Measurements from ENCODE around the gene PIK3R3. TPM values are rescaled to one million over a fixed set of nuclear protein-coding genes. Genes with fewer than 3 reads are reported as not detected.

PIK3R3 gene
- total RNA-seq, 1 experiment from 2014 or later = 17.4 TPM

GRCh38 chr1:46081206-46081605, 51.2 kb downstream of the PIK3R3 start:
- H3K4me1 Mint-ChIP-seq (ENCODE audit: low read depth, unreplicated experiment) = peaks cover 6% of the 10 kb centered on the region
- CTCF ChIA-PET = no interaction called here
- no peak for DNase-seq
- H3K4me3 Mint-ChIP-seq (ENCODE audit: low read depth, unreplicated experiment) = no peak overlapping the region
- H3K27ac Mint-ChIP-seq (ENCODE audit: unreplicated experiment) = no peak overlapping the region
- TF ChIP-seq, protein P1, sequence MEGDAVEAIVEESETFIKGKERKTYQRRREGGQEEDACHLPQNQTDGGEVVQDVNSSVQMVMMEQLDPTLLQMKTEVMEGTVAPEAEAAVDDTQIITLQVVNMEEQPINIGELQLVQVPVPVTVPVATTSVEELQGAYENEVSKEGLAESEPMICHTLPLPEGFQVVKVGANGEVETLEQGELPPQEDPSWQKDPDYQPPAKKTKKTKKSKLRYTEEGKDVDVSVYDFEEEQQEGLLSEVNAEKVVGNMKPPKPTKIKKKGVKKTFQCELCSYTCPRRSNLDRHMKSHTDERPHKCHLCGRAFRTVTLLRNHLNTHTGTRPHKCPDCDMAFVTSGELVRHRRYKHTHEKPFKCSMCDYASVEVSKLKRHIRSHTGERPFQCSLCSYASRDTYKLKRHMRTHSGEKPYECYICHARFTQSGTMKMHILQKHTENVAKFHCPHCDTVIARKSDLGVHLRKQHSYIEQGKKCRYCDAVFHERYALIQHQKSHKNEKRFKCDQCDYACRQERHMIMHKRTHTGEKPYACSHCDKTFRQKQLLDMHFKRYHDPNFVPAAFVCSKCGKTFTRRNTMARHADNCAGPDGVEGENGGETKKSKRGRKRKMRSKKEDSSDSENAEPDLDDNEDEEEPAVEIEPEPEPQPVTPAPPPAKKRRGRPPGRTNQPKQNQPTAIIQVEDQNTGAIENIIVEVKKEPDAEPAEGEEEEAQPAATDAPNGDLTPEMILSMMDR (IDR thresholded peaks at IDR 0.05; ENCODE audit: unreplicated experiment) = no peak
- H3K27me3 Mint-ChIP-seq (ENCODE audit: unreplicated experiment) = no peaks in the 10 kb centered on the region
- intact Hi-C loops (cut with micrococcal nuclease; ENCODE audit: unreplicated experiment) = no loop called here
- BruUV-seq (replicated peaks) = no TSS peak
- H3K36me3 Mint-ChIP-seq (ENCODE audit: insufficient read depth, unreplicated experiment) = no peaks in the 10 kb centered on the region
- no peaks in the 10 kb centered on the region for H3K9me3 Mint-ChIP-seq (ENCODE audit: low read depth, unreplicated experiment)

GRCh38 chr1:46080257-46080656, 52.2 kb downstream of the PIK3R3 start:
- intact Hi-C loops (cut with micrococcal nuclease; ENCODE audit: unreplicated experiment) = no loop called here
- Mint-ChIP-seq H3K4me1 (ENCODE audit: low read depth, unreplicated experiment) (peaks cover 6% of the 10 kb centered on the region), H3K9me3 (ENCODE audit: low read depth, unreplicated experiment) (no peaks in the 10 kb centered on the region), H3K36me3 (ENCODE audit: insufficient read depth, unreplicated experiment) (no peaks in the 10 kb centered on the region), H3K27ac (ENCODE audit: unreplicated experiment) (no peak overlapping the region), H3K4me3 (ENCODE audit: low read depth, unreplicated experiment) (no peak overlapping the region), H3K27me3 (ENCODE audit: unreplicated experiment) (no peaks in the 10 kb centered on the region)
- CTCF ChIA-PET = interaction anchor here (0.7 kb wide), 1 partner anchor 1292 kb away, joined by 3 read pairs; no protein-coding TSS in a partner anchor
- TF ChIP-seq, protein P1 (IDR thresholded peaks at IDR 0.05; ENCODE audit: unreplicated experiment) = no peak
- no TSS peak for BruUV-seq (replicated peaks)
- no peak for DNase-seq

GRCh38 chr1:46077644-46078043, 54.8 kb downstream of the PIK3R3 start:
- Mint-ChIP-seq H3K27ac (ENCODE audit: unreplicated experiment) (no peak overlapping the region), H3K4me3 (ENCODE audit: low read depth, unreplicated experiment) (no peak overlapping the region), H3K36me3 (ENCODE audit: insufficient read depth, unreplicated experiment) (no peaks in the 10 kb centered on the region), H3K9me3 (ENCODE audit: low read depth, unreplicated experiment) (no peaks in the 10 kb centered on the region), H3K4me1 (ENCODE audit: low read depth, unreplicated experiment) (no peaks in the 10 kb centered on the region), H3K27me3 (ENCODE audit: unreplicated experiment) (no peaks in the 10 kb centered on the region)
- intact Hi-C loops (cut with micrococcal nuclease; ENCODE audit: unreplicated experiment) = no loop called here
- TF ChIP-seq, protein P1 (IDR thresholded peaks at IDR 0.05; ENCODE audit: unreplicated experiment) = no peak
- DNase-seq = no peak
- BruUV-seq (replicated peaks) = no TSS peak
- CTCF ChIA-PET = interaction anchor here (1.1 kb wide), 1 partner anchor 46 kb away, joined by 3 read pairs; no protein-coding TSS in a partner anchor

DNA sequence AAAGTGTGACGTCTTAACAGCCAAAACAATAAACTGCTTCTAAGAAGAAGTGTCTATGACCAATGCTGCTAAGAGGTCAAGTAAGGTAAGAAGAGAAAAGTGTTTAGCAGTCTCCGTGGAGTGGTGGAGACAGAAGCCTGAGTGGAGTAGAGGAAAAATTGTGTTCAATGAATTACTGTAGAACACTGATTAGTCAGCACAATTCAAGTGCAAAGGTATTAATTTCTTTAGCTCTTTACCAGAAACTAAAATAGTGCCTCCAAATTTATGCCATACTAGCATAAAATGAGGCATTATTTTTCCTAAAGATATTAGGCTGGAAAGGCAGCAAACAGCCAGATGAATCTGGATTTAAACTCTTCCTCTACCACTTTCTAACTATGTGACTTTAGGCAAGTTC, 56.1 kb downstream of the PIK3R3 start:
- no peak overlapping the region for H3K27ac Mint-ChIP-seq (ENCODE audit: unreplicated experiment)
- intact Hi-C loops (cut with micrococcal nuclease; ENCODE audit: unreplicated experiment) = no loop called here
- no peak overlapping the region for H3K4me3 Mint-ChIP-seq (ENCODE audit: low read depth, unreplicated experiment)
- no TSS peak for BruUV-seq (replicated peaks)
- H3K4me1 Mint-ChIP-seq (ENCODE audit: low read depth, unreplicated experiment) = no peaks in the 10 kb centered on the region
- H3K36me3 Mint-ChIP-seq (ENCODE audit: insufficient read depth, unreplicated experiment) = no peaks in the 10 kb centered on the region
- H3K27me3 Mint-ChIP-seq (ENCODE audit: unreplicated experiment) = no peaks in the 10 kb centered on the region
- CTCF ChIA-PET = no interaction called here
- no peak for DNase-seq
- TF ChIP-seq, protein P1 (IDR thresholded peaks at IDR 0.05; ENCODE audit: unreplicated experiment) = no peak
- H3K9me3 Mint-ChIP-seq (ENCODE audit: low read depth, unreplicated experiment) = no peaks in the 10 kb centered on the region

Measured in Calu3 (cell line).